Right kidney (tissue), 1 donor: ENCODE results near the gene PTPN14.

Experiments
- DNase-seq: peaks from one replicate; pipeline ENCODE4 v3.0.0-alpha.2; 2016

PTPN14 gene

DNA sequence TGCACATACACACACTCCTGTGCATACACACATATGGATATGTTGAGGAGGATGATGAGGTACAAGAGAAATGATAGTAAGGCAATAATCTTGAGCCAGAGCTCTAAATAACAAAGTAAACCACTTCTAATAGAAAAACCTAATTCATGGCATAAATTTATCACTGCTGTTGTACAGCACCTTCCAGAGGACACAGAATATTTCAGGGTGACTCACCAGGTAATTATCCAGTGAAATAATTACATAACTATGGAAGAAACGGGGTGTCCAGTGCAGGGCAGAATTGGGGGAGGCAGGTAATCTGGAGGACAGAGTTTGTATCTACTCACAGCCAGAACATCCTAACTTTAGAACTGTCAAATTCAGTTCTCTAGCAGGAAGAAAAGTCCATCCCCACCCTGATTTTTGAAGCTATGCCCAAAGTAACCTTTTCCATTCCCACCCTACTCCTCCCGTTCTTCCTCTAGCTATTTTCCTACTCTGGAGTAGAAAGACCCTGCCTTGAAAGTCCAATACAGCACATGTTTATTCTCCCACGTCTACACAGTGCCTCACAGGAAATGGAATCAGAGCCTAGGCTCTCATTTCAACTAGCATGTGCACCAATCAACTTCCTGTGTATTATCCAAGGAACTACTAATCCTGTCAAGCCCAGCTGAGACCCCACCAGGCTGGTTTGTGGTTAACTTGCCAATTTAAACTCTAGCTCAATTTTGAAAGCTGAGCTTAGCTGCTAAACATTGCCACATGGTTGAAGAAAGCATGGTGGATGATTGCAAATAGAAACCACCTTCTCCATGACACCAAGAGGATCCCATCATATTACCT lies 96.6 kb downstream of the PTPN14 start:
- no peak for DNase-seq

DNA sequence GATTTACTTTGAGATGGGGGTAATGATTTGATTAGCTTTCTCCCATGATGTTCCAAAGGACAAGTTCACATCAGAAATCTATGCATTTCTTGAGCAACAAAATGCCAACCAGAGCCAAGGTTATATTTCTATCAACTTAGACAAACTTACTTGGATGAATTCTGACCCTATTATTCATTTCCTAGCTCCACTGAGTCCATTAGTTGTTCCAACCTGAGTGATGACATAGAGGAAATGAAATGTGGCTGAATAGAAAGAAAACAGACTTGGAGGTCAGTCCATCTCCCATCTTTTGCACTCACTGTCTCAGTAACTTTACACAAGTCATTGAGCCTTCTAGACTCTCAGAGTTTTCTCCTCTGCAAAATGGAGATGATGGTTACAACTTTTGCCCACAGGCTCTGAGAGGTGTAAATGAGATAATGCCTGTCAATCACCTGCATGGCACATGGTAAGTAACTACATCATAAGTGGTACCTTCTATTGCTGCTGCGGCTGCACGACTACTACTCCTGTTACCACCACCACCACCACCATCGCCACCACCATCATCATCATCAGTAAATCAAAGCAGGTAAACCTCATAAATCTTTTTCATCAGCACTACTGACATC lies 98.2 kb downstream of the PTPN14 start:
- no peak for DNase-seq

DNA sequence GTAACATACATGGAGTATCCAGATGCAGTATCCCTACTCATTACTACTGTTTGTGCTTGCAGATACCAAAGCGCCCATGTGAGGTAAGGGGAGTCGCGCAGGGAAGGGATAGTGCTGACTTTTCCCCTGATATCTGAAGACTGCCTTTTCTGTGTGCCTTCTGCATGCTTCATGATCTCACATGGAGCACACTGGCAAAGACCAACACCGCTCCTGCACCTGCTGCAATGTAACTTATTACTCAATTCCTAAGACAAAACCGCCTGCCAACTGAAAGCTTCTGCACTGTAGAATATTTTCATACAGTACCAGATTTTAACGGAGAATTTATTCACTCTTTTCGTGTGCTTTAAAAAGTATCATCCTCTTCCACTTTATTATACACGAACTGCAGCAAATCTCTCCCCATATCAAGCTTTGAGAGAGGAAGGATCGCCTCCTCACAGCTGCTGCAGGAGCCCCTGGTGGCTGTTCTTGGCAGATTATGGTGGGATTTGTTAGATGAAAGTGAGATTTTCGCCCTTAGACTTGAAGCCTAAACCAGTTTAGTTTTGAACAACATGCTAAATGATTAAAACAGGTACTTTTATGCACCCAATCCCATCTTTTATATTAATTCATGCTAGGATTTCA lies 99.1 kb downstream of the PTPN14 start:
- DNase-seq = no peak

DNA sequence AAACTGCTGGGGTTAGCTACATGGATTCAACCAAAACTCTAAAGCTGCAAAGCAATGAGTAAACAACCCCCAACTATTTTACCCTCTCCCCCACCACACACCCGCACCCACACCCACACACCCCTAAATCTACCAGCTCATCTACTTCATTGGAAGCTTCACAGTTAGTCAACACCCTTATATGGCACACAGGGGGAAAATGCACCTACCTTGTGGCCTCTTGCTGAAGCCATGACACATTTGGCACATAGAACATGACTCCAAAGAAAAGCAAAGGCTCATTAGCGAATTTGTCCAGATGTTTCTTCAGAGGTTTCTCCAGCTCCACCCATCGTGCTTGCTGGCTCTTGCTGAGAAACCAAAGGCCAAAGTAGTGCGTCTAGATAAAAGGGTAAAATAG lies 99.8 kb downstream of the PTPN14 start:
- no peak for DNase-seq

DNA sequence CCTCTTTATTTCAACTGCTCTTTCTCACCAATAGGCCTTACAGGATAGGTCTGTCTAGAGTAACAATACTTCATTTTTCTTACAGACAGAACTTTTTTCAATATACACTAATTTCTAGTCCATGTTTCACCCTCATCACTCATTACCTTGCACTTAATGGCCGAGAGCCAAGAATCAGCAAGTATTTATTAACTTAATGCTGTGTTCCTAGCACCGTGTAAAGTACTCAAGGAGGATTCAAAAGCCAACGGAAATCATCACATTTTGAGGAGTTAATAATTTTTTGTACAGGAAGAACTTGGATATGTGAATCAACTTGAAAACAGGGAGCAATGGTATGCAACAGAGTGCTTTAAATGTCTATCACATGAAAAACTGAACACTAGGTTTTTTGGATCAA lies 102.0 kb downstream of the PTPN14 start:
- DNase-seq = no peak

DNA sequence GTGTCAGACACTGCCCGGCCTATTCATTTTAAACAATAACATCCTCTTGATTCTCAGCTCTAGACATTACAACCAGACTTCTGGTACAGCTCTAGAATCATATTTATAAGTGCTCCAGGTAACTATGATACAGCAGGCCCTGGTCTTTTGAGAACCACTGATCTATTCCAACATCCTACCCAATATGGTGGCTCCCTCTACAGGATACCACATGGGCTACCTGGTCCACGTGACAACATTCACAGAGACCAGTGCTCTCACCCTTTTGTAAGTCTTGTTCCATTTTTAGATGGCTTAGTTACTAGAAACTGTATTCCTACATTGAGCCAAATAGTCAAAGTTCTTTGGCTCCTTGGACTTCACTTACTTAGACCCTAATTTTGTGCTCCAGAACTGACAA lies 102.9 kb downstream of the PTPN14 start:
- DNase-seq = no peak

DNA sequence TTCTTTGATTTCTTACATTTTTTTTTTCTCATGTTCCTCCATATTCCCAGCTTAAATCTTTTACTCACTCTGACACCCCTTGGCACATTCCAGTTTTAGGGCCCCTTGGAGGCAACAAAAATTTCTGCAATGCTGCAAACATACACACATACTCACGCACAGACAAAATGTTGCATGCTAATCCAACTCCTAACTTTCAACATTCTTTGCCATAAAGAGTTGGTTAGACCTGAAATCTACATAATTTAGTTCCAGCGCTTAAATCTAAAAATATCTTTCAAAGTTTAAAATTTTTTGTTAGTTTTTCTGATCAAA lies 103.9 kb downstream of the PTPN14 start:
- DNase-seq = no peak

DNA sequence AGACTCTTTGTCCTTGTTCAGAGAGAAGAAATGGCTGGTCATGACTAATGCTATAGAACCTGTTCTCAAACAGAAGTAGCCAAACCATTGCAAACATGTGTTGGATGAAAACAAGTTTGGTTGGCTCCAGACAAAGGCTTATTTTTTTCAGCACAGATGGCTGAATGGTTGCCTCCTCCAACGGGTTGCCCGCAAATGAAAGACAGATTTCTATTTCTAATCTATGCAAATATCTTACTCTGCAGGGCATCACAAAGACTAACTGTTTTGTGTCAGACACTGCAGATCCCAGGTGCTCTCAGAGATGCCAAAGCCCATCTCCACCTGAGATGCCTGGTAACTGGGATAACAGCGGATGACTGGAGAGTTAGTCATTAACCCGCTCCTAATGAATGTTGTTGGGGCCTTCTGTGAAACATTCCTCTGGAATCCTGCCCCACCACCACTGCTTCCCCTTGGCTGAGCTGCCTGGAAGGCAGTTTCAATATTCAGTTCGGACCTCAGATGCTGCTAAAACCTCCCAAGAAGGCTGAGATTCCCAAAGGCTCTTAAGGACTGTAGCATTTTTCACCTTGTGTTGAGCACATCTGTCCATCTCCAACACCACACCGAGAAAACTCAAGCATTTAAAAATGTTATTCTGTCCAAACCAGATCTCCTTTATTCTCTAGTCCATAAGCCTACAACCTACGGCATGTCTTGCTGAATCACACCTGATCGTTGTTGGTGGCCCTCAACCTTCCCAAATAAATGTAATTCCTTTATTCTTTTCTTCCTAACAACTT lies 104.4 kb downstream of the PTPN14 start:
- DNase-seq = peak; percentile 48

DNA sequence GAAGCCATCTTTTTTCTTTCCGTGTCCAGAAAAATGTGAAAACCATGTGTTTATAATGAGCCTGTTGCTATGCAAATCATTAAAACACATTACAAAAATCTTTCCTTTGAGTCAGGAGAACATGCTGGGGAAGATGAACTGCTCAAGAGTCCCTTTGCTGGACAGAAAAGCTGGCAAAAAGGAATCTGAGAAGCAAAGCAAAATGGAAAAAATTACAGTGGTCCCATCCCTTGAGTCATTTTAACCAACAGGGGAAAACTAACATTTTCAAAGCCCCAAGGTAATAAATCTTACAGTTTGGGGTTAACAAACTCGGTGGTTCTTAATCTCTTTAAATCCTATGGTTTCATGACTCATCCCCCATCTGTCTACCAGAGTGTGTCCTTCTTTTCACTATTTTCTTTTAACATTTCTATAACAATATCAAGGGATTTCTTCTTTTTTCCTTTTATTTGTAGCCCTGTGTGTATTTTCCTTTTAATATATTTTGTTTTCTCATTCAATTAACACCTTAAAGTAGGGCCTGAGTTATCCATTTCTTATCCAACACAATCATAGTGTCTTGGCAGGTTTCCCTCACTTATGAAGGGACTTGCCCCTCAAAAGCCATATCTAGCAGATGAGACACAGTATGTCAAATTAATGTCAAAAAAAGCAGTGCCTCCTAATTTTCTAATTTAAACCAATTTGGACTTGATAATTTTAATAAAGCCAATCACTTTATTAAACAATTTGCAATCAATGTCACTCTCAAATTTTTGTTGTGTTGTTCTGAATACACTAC lies 105.4 kb downstream of the PTPN14 start:
- no peak for DNase-seq

DNA sequence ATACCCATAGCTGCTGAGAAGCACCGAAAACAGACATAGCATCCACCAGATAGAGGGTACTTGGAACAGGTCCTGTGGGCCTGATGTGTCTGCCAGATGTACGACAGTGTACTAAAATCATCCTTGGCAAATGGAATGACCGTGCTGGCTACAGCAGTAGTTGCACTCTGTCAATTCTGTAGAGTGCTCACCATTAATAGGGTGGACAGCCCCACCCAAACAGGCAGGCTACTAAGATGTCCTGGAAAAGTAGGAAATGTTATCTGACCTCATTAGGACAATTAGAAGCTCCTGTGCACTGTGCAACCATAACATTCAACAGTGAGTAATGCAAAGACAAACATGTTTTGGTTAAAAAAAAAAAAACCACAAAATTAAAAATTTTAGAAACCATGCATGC lies 106.2 kb downstream of the PTPN14 start:
- DNase-seq = no peak

DNA sequence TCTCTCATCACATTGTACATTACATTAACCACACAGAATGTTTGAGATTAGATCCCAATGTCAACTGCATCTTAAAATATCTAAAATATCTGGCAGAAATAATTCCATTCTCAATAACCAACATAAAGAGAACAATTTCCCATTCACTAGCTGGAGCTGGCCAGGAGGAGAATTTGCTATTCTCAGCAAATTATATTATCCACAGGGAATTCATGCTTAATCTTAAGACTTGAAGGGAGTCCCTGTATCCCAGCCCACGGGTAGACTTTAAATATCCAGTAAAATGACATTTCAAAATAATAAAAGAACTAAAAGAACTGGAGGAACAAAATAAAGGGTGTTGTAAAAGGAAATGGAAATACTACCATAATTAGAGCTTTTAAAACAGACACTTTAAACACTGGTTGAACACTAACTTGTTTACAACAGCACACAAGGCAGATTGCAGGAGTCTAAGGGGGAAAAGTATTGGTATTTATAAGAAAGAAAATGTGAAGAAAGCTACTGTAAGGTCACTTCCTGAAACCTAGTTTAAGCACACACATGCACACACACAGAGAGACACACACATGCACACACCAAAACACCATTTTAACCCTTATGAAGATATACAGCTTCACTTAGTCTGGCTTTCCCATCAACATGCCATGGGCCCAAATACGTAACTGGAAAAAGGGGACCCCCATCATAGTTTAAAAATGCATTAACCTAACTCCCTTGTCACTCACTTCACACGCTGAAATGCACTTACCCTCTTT lies 107.0 kb downstream of the PTPN14 start:
- no peak for DNase-seq

DNA sequence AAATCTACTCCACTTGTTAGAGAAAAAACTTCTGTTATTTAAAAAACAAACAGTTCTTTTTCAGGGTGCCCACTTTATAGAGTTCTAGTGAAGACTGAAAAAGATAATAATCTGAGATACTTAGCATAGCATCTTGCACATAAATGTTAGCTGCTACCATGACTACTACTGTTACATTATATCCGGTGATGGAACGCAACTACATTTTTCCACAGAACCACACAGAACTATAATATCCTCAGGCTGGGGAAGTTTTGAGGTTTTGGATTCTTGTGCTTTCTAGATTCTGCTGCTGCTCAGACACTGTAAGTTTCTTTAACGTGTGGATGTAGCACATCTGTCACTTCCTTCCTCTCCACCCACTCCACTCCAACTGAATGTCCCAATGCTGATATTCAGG lies 110.3 kb downstream of the PTPN14 start:
- no peak for DNase-seq

DNA sequence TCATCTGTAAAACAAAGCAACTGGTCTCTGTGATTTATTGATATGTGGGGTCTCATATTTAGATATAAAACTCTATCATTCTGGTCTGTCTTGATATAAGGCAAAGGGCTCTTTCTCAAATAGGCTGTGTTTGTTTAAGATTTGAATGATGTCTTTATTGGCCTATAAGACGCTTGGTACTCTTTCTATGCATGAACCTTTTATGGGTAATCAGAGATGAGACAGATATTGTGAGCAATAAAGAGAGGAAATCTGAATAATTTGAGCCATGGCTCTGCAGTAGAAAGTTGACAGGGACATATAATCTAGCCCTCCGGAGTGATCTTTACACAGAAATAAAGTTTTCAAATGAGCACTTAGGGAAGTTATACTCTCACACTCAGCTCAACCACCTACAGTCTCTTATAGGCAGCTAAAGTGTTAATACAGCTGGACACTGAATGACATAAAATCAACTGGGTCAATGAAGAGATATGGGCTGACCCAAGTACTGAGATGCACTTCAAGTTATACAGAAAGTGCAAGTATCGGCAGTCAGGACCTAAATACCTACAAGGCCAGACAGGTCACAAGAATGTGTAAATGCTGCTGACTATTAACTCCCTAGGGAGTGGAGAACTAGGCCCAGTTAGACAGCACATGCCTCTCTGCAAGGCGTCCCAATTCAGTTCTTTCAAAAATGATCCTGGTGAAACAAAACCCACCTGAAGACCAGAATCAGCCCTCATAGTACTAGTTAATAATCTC lies 111.0 kb downstream of the PTPN14 start:
- no peak for DNase-seq

DNA sequence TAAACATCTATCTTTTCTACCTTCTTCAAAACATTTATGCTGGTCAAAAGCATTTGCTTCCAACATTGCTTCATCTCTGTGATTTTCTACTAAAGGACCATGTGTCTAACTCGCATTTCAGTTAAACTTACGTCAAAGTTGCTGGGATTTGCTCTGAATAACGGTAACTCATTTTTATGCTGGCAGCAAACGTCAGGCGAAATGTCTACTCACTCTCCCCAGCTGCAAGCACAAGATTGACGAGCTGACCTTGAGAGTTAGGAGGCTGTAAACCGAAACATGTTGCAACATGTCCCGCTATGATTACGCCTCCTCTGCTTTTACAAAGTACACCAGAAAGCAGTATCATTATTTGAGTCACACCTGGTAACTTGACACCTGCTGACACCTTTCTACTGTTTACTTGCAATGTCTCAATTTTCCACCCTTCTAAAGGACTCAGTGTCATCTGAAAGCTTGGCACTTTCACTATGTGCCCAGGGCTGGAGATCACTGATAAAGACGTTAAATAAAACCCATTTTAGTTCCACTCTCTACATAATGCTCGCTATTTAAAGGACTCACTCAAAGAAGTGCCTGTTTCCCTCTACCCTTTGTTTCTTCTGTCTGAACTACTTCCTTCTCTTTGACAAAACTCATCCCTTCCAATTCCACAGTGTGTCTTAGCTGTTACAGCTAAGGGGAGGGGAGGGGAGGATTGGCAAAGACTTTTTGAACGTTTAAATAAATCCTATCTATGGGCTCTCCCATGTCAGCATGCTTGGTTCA lies 111.9 kb downstream of the PTPN14 start:
- peak; percentile 25 for DNase-seq

DNA sequence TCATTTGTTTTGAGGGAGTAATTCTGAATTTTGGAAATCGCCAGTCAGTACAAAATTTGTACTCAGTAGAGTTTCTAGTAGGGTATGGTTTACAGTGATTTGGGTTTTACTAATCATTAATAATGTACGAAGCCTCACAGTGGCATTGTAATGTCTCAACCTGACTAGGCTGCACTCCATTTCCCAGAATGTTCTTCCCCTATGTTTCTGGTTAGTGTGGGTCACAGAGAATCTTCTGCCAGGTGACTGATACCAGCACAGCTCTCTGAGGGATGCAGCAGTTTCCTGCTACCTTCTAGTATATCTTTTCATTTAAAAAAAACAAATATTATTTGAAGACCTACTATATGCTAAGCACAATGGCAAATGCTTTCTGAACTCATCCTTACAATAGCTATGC lies 112.9 kb downstream of the PTPN14 start:
- DNase-seq = no peak

DNA sequence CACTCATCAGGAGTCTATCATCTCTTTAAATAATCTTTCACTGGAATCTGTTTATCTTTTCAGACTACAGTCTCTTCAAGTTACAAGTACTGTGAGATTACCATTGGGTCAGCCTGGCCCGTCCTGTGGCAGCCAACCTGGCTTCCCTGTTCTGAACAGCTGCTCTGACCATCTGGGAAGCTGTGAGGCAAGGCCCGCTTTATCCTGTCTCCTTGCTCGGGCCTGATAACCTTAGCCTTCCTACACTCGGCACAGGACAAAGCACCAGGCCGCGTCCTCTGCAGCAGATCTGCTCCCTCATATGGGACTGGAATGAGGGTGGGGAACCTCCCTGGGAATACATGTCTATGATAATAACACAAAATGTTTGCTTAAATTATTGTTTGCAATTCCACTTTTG lies 113.3 kb downstream of the PTPN14 start:
- DNase-seq = no peak

DNA sequence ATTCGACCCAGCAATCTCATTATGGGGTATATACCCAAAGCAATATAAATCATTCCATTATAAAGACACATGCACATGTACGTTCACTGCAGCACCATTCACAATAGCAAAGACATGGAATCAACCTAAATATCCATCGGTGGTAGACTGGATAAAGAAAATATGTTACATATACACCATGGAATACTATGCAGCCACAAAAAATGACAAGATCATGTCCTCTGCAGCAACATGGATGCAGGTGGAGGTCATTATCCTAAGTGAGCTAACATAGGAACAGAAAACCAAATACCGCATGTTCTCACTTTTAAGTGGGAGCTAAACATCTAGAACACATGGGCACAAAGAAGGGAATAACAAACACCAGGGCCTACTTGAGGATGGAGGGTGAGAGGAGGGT lies 115.5 kb downstream of the PTPN14 start:
- DNase-seq = no peak

DNA sequence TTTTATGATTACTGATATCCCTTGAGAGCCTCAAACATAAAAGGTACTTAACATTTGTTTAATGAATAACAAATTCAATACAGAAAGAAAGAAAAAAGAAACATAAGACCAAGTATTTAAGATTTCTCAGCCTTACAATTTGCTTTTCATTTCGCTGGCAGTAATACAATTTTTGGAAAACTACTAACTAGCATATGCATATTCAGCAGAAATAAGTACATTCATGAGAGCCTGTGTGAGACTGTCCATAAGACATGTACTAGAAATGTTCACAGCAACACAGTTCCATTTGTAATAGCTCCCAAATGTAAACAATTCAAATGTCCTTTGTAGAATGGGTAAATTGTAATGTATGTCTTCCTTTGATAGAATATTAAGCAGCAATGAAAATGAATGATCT lies 119.2 kb downstream of the PTPN14 start:
- no peak for DNase-seq

DNA sequence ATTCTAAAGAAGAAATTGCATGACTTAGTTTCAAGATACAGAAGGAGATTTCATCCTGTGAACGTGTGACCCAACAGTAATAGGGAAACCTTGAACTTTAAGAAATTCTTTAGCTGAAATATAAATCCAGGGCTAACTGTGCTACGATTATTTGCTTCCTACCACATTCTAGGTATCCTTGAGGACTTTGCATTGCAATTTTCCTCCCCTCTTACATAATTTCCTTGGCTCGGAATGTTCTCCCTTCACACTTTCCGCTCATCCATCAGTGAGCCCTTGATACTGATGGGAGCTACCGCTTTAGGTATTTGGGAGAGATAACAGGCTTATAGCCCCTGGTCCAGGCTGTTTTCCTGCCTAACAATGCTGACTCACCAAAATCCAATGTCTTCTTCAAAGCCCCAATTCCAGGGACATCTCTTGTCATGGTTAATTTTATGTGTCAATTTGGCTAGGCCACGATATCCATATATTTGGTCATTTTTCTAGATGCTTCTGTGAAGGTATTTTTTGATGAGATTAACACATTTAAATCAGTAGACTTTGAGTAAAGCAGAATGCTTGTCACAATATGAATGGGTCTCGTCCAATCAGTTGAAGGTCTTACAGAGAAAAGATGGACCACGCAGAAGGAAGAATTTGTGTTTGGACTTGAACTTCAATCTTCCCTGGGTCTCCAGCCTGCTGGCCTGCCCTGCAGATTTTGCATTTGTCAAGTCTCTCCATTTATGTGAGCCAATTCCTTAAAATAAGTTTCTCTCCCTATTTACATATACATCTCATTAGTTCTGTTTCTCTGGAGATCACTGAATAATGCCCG lies 121.2 kb downstream of the PTPN14 start:
- no peak for DNase-seq
